ENCODE measurements around the gene DDX6. TPM values are rescaled to one million over a fixed set of nuclear protein-coding genes. Genes with fewer than 3 reads are reported as not detected.
"Not testable (repeated sequence)": the region's sequence is repeated elsewhere in the genome, so short reads cannot be mapped to it uniquely, and the experiment has no call there.

DDX6 gene, protein sequence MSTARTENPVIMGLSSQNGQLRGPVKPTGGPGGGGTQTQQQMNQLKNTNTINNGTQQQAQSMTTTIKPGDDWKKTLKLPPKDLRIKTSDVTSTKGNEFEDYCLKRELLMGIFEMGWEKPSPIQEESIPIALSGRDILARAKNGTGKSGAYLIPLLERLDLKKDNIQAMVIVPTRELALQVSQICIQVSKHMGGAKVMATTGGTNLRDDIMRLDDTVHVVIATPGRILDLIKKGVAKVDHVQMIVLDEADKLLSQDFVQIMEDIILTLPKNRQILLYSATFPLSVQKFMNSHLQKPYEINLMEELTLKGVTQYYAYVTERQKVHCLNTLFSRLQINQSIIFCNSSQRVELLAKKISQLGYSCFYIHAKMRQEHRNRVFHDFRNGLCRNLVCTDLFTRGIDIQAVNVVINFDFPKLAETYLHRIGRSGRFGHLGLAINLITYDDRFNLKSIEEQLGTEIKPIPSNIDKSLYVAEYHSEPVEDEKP
- total RNA-seq: 101 and 110 TPM in 2 replicates

DNA sequence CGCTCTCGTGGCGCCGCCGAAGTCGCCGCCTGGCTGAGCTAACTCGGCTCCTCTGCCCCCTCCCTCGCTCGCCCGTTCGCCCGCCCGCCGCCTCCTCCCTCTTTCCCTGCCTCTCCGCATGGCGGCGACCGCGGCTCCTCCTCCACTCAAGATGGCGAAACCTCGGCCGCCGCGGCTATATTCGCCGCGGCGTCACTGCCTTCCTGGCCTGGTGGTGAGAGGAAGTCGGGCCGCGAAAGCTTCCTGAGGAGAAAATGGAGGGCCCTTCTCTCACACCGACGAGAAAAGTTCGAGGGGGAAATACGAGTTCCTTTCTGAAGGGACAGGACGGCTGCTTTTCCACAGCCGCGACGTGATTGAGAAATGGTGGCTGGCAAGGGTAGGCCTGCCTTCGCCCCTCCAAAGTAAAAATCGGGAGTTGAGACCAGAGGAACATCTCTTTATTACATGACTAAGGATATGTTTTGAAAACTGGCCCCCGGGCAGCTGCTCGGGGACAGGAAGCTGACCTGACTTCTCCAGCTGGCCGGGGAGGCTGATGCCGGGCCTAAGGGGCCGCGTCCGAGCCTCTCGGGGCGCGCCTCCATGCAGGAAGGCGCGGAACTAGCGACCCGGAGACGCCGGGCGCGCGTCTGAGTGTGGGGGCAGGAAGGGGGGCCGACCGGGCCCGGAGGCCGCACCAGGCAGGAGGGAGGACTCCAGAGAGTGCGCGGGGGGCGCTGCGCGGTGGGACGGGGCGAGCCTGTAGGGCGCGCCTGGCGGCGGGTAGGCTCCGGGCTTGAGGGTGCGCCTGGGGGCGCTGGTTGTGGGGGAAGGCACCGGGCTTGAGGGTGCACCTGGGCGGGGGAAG is at the start of gene DDX6:
DDX6 (minus strand) TSS at position 54 of the 850 bp plus-strand sequence. CDS start 4,913 bp downstream, outside the sequence.
- DNase-seq (ENCODE audit: extremely low read depth, low read depth, low spot score): no peak

GRCh38 chr11:118838905-118839553 is 48.1 kb upstream of the DDX6 start:
- DNase-seq (ENCODE audit: extremely low read depth, low read depth, low spot score): no peak

GRCh38 chr11:118837868-118838267 is 46.9 kb upstream of the DDX6 start:
- no peak for DNase-seq (ENCODE audit: extremely low read depth, low read depth, low spot score)

- no peak for DNase-seq (ENCODE audit: extremely low read depth, low read depth, low spot score)
Observed at GRCh38 chr11:118834427-118835028, 43.6 kb upstream of the DDX6 start.

- DNase-seq (ENCODE audit: extremely low read depth, low read depth, low spot score): no peak
Observed at GRCh38 chr11:118827118-118827517, 36.2 kb upstream of the DDX6 start.

- not testable (repeated sequence) for DNase-seq (ENCODE audit: extremely low read depth, low read depth, low spot score)
Observed at GRCh38 chr11:118822936-118823510, 32.1 kb upstream of the DDX6 start.

GRCh38 chr11:118820412-118821357 is 29.7 kb upstream of the DDX6 start:
- DNase-seq (ENCODE audit: extremely low read depth, low read depth, low spot score): no peak

DNA sequence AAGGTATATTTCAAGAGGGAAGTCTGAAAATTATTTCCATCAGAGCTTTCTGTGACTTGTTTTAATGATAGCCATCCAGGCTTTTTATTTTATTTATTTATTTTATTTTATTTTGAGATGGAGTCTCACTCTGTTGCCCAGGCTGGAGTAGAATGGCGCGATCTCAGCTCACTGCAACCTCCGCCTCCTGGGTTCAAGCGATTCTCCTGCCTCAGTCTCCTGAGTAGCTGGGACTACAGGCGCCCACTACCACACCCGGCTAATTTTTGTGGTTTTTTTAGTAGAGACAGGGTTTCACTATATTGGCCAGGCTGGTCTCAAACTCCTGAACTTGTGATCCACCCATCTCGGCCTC is 29.0 kb upstream of the DDX6 start:
- not testable (repeated sequence) for DNase-seq (ENCODE audit: extremely low read depth, low read depth, low spot score)

- DNase-seq (ENCODE audit: extremely low read depth, low read depth, low spot score): no peak
Observed at GRCh38 chr11:118819334-118820024, 28.5 kb upstream of the DDX6 start.

DNA sequence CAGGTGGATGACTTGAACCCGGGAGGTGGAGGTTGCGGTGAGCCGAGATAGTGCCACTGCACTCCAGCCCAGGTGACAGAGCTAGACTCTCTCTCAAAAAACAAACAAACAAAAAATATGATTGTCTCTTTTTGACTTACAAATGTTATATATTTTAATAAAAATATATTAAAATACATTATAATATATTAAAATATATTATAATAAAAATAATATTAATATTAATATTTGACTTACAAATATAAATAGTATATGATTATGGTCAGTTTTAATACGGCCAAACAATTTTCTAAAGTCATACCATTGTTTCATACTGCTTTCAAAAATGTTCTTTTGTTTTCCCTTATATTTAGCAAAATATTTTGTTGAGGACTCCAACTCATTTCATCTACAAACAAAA is 27.2 kb upstream of the DDX6 start:
- no peak for DNase-seq (ENCODE audit: extremely low read depth, low read depth, low spot score)

DNA sequence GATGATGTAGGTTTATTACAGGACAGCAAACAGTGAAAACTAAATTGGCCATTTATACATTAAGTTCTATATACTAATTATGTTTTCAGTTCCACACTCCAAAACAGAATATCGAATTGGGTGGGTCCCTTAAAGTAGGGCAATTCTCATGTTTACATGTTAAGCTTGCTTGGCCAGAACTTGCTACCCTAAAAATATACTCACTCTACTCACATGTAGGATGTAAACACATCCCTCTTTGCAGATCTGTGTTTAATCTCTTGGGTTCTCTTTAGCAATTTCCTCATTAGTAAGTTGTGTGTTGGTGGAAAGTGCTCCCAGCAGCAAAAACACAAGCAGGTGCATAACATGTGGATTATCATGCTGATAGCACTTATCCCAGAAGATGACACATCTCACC is 22.6 kb upstream of the DDX6 start:
- DNase-seq (ENCODE audit: extremely low read depth, low read depth, low spot score): no peak

DNA sequence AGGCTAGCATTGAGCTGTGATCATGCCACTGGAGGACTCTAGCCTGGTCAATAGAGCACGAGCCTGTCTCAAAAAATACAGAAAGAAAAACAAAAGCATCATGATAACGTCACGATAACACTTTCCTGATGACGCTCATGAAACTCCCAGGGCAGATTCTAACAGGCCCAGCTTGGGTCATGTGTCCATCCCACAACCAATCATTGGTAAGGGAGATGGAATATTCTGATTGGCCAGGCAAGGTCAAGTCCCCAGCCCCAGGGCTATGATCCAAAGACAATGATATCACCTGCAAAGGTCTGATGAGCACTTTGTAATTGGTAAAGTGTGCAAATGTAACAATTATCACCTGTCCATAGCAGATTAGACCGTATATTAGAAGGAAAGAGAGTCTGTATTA is 21.5 kb upstream of the DDX6 start:
- no peak for DNase-seq (ENCODE audit: extremely low read depth, low read depth, low spot score)

GRCh38 chr11:118807800-118808778 is 17.1 kb upstream of the DDX6 start:
- DNase-seq (ENCODE audit: extremely low read depth, low read depth, low spot score): no peak

GRCh38 chr11:118806400-118806799 is 15.4 kb upstream of the DDX6 start:
- DNase-seq (ENCODE audit: extremely low read depth, low read depth, low spot score): no peak

GRCh38 chr11:118804094-118804493 is 13.1 kb upstream of the DDX6 start:
- no peak for DNase-seq (ENCODE audit: extremely low read depth, low read depth, low spot score)

- DNase-seq (ENCODE audit: extremely low read depth, low read depth, low spot score): no peak
Observed at GRCh38 chr11:118799372-118799771, 8.4 kb upstream of the DDX6 start.

DNA sequence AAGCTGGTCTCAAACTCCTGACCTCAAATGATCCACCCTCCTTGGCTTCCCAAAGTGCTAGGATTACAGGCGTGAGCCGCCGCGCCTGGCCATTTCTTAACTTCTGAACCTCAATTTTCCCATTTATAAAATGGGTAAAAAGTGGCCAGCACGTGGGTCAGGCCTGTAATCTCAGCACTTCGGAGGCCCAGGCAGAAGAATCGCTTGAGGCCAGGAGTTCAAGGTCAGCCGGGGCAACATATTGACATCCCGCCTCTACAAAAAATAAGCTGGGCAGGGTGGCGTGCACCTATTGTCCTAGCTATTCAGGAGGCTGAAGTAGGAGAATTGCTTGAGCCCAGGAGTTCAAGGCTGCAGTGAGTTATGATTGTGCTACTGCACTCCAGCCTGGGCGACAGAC is 6.5 kb upstream of the DDX6 start:
- no peak for DNase-seq (ENCODE audit: extremely low read depth, low read depth, low spot score)

Measured in glomerular endothelial cell (primary cell).